HFFc6 (cell line): Measurements from ENCODE around the gene SLC24A4. TPM values are rescaled to one million over a fixed set of nuclear protein-coding genes. Genes with fewer than 3 reads are reported as not detected.

Source experiments
- DNase-seq: peaks from one replicate; pipeline ENCODE4 v3.0.0-alpha.2; 2018
- H3K27ac Mint-ChIP-seq: 2 replicates; pipeline ENCODE4 v1.8.0; 2020; ENCODE audit warnings: mild to moderate bottlenecking, mixed read lengths
- H3K27me3 Mint-ChIP-seq: 2 replicates; pipeline ENCODE4 v1.8.0; 2021; ENCODE audit warnings: mild to moderate bottlenecking, moderate library complexity, mixed read lengths; ENCODE audit not compliant: insufficient read depth
- H3K36me3 Mint-ChIP-seq: 2 replicates; pipeline ENCODE4 v1.8.0; 2021; ENCODE audit warnings: low read depth, mixed read lengths
- H3K4me1 Mint-ChIP-seq: 2 replicates; pipeline ENCODE4 v1.8.0; 2020; ENCODE audit warnings: low read depth, mixed read lengths
- H3K4me3 Mint-ChIP-seq: 2 replicates; pipeline ENCODE4 v1.8.0; 2020; ENCODE audit warnings: mild to moderate bottlenecking, moderate library complexity, mixed read lengths
- H3K9me3 Mint-ChIP-seq: 2 replicates; pipeline ENCODE4 v1.8.0; 2020; ENCODE audit warnings: mild to moderate bottlenecking, mixed read lengths
- CTCF ChIP-seq: fragments of 200-600 bp; sonication (generic); IDR thresholded peaks from 2 replicates; pipeline ENCODE4 v1.5.0; 2021; ENCODE audit warnings: antibody characterized with exemption, mild to moderate bottlenecking
- total RNA-seq, 6 experiments: library from RNA; stranded (reverse); fragmentation: NEBNext Ultra II Directional; extraction: Animal tissue kit (Norgen Biotek cat#: 25700); gene quantifications; 2 replicates in 1 of 6; 3 replicates in 5 of 6; pipeline ENCODE4 v1.2.3, GENCODE V29; 2021

Gene SLC24A4
- total RNA-seq, 6 experiments from 2014 or later = not detected

GRCh38 chr14:92414690-92415445 is 91.9 kb downstream of the SLC24A4 start:
- TF ChIP-seq CTCF = no peak
- peaks cover 17% of the 10 kb centered on the region for H3K4me1 Mint-ChIP-seq
- H3K36me3 Mint-ChIP-seq = no peaks in the 10 kb centered on the region
- no peaks in the 10 kb centered on the region for H3K9me3 Mint-ChIP-seq
- no peak overlapping the region for H3K27ac Mint-ChIP-seq
- no peak for DNase-seq
- H3K27me3 Mint-ChIP-seq = peaks cover 25% of the 10 kb centered on the region
- no peak overlapping the region for H3K4me3 Mint-ChIP-seq

- peaks cover 29% of the 10 kb centered on the region for H3K27me3 Mint-ChIP-seq
Measured at GRCh38 chr14:92415969-92416368, 93.0 kb downstream of the SLC24A4 start.

GRCh38 chr14:92416544-92416943 is 93.6 kb downstream of the SLC24A4 start:
- Mint-ChIP-seq H3K27me3 (peaks cover 30% of the 10 kb centered on the region), H3K9me3 (no peaks in the 10 kb centered on the region), H3K36me3 (no peaks in the 10 kb centered on the region), H3K4me3 (no peak overlapping the region), H3K4me1 (peaks cover 17% of the 10 kb centered on the region), H3K27ac (no peak overlapping the region)
- TF ChIP-seq CTCF = no peak
- no peak for DNase-seq

More at GRCh38 chr14:92415969-92416368, 93.0 kb downstream of the SLC24A4 start:
- Mint-ChIP-seq H3K4me3 (no peak overlapping the region), H3K9me3 (no peaks in the 10 kb centered on the region), H3K36me3 (no peaks in the 10 kb centered on the region), H3K4me1 (peaks cover 17% of the 10 kb centered on the region), H3K27ac (no peak overlapping the region)
- TF ChIP-seq CTCF = no peak
- DNase-seq = no peak

GRCh38 chr14:92417759-92418158 is 94.8 kb downstream of the SLC24A4 start:
- H3K4me1 Mint-ChIP-seq = peaks cover 12% of the 10 kb centered on the region
- no peaks in the 10 kb centered on the region for H3K9me3 Mint-ChIP-seq
- H3K27me3 Mint-ChIP-seq = peaks cover 27% of the 10 kb centered on the region
- DNase-seq = no peak
- no peaks in the 10 kb centered on the region for H3K36me3 Mint-ChIP-seq
- no peak overlapping the region for H3K27ac Mint-ChIP-seq
- TF ChIP-seq CTCF = no peak
- no peak overlapping the region for H3K4me3 Mint-ChIP-seq

GRCh38 chr14:92421751-92422150 is 98.8 kb downstream of the SLC24A4 start:
- Mint-ChIP-seq H3K36me3 (peaks cover 13% of the 10 kb centered on the region), H3K9me3 (peaks cover 21% of the 10 kb centered on the region), H3K27ac (no peak overlapping the region), H3K4me3 (no peak overlapping the region), H3K27me3 (peaks cover 12% of the 10 kb centered on the region), H3K4me1 (peaks cover 21% of the 10 kb centered on the region)
- no peak for DNase-seq
- no peak for TF ChIP-seq CTCF
